Osteocyte (in vitro differentiated cells): Measurements from ENCODE around the gene MAPK1IP1L. TPM values are rescaled to one million over a fixed set of nuclear protein-coding genes. Genes with fewer than 3 reads are reported as not detected.
"Not testable (repeated sequence)": the region's sequence is repeated elsewhere in the genome, so short reads cannot be mapped to it uniquely, and the experiment has no call there.

Experiments used
- DNase-seq: peaks from one replicate; pipeline ENCODE4 v3.0.0; 2021; ENCODE audit warnings: mixed read lengths; ENCODE audit not compliant: unreplicated experiment; ENCODE audit errors: extremely low spot score
- H3K27ac Mint-ChIP-seq: one replicate; pipeline ENCODE4 v1.8.0; 2021; ENCODE audit warnings: mild to moderate bottlenecking, mixed read lengths; ENCODE audit not compliant: unreplicated experiment
- H3K27me3 Mint-ChIP-seq: one replicate; pipeline ENCODE4 v1.8.0; 2021; ENCODE audit warnings: mixed read lengths; ENCODE audit not compliant: unreplicated experiment
- H3K36me3 Mint-ChIP-seq: one replicate; pipeline ENCODE4 v1.8.0; 2021; ENCODE audit warnings: mixed read lengths; ENCODE audit not compliant: unreplicated experiment
- H3K4me1 Mint-ChIP-seq: one replicate; pipeline ENCODE4 v1.8.0; 2021; ENCODE audit warnings: mixed read lengths; ENCODE audit not compliant: unreplicated experiment
- H3K4me3 Mint-ChIP-seq: one replicate; pipeline ENCODE4 v1.8.0; 2021; ENCODE audit warnings: mild to moderate bottlenecking, moderate library complexity, mixed read lengths; ENCODE audit not compliant: unreplicated experiment
- H3K9me3 Mint-ChIP-seq: one replicate; pipeline ENCODE4 v1.8.0; 2021; ENCODE audit warnings: mixed read lengths; ENCODE audit not compliant: unreplicated experiment
- CTCF ChIP-seq: fragments of 200-600 bp; sonication (generic); IDR thresholded peaks from 2 replicates; pipeline ENCODE4 v1.5.0; 2021; ENCODE audit warnings: antibody characterized with exemption, mild to moderate bottlenecking, moderate library complexity
- total RNA-seq: library from RNA; stranded (reverse); gene quantifications from 2 replicates; pipeline ENCODE4 v1.2.1, GENCODE V29; 2021

The MAPK1IP1L gene
- total RNA-seq, 1 donor from 2014 or later: 102 TPM

- no peak overlapping the region for H3K4me3 Mint-ChIP-seq
- TF ChIP-seq CTCF: no peak
- no peaks in the 10 kb centered on the region for H3K9me3 Mint-ChIP-seq
Observed at GRCh38 chr14:55031190-55031589, 20.3 kb upstream of the MAPK1IP1L start.

GRCh38 chr14:55037995-55038394 is 13.5 kb upstream of the MAPK1IP1L start:
- H3K4me1 Mint-ChIP-seq: peaks cover 16% of the 10 kb centered on the region
- not testable (repeated sequence) for H3K4me3 Mint-ChIP-seq, H3K9me3 Mint-ChIP-seq, H3K27ac Mint-ChIP-seq, DNase-seq, H3K27me3 Mint-ChIP-seq
- H3K36me3 Mint-ChIP-seq: peaks cover 23% of the 10 kb centered on the region

More at GRCh38 chr14:55031190-55031589, 20.3 kb upstream of the MAPK1IP1L start:
- Mint-ChIP-seq H3K36me3 (peaks cover 16% of the 10 kb centered on the region), H3K27ac (no peak overlapping the region), H3K4me1 (peaks cover 39% of the 10 kb centered on the region), H3K27me3 (no peaks in the 10 kb centered on the region)
- DNase-seq: no peak

GRCh38 chr14:55038708-55039107 is 12.7 kb upstream of the MAPK1IP1L start:
- no peak overlapping the region for H3K27ac Mint-ChIP-seq
- DNase-seq: no peak
- H3K27me3 Mint-ChIP-seq: no peaks in the 10 kb centered on the region
- H3K4me3 Mint-ChIP-seq: no peak overlapping the region
- H3K4me1 Mint-ChIP-seq: peaks cover 11% of the 10 kb centered on the region
- H3K9me3 Mint-ChIP-seq: no peaks in the 10 kb centered on the region
- peaks cover 28% of the 10 kb centered on the region for H3K36me3 Mint-ChIP-seq
- TF ChIP-seq CTCF: no peak

GRCh38 chr14:55043528-55043927 is 7.9 kb upstream of the MAPK1IP1L start:
- no peak overlapping the region for H3K4me3 Mint-ChIP-seq
- no peak overlapping the region for H3K27ac Mint-ChIP-seq
- peaks cover 3% of the 10 kb centered on the region for H3K4me1 Mint-ChIP-seq
- TF ChIP-seq CTCF: no peak
- DNase-seq: no peak
- H3K36me3 Mint-ChIP-seq: peaks cover 14% of the 10 kb centered on the region
- H3K27me3 Mint-ChIP-seq: no peaks in the 10 kb centered on the region
- no peaks in the 10 kb centered on the region for H3K9me3 Mint-ChIP-seq

- H3K4me1 Mint-ChIP-seq: no peaks in the 10 kb centered on the region
Observed at GRCh38 chr14:55045087-55045486, 6.4 kb upstream of the MAPK1IP1L start.

More at GRCh38 chr14:55045087-55045486, 6.4 kb upstream of the MAPK1IP1L start:
- Mint-ChIP-seq H3K36me3 (peaks cover 14% of the 10 kb centered on the region), H3K27me3 (no peaks in the 10 kb centered on the region), H3K27ac (no peak overlapping the region), H3K4me3 (no peak overlapping the region), H3K9me3 (no peaks in the 10 kb centered on the region)
- TF ChIP-seq CTCF: no peak
- no peak for DNase-seq
